Mammary epithelial cell (primary cell): Measurements from ENCODE around the gene ATAD3C.

Experiments
- CTCF ChIP-seq, 2 donors: IDR thresholded peaks in 1 of 2; conservative IDR thresholded peaks in 1 of 2; 2 replicates each; pipeline ENCODE4 v1.5.1; 2011 to 2012; ENCODE audit warnings: inconsistent platforms in 2 of 2, low read length in 2 of 2, mild to moderate bottlenecking in 2 of 2, control low read depth in 1 of 2, low read depth in 1 of 2; ENCODE audit not compliant: insufficient read depth in 1 of 2; ENCODE audit errors: extremely low read depth in 1 of 2
- EZH2 ChIP-seq: IDR thresholded peaks from 2 replicates; pipeline ENCODE4 v1.6.1; 2012; ENCODE audit warnings: low read length, inconsistent platforms, borderline replicate concordance

GRCh38 chr1:1432274-1432950, 17.1 kb upstream of the ATAD3C start:
- TF ChIP-seq CTCF (conservative IDR thresholded peaks at IDR 0.05 in 1 of 2, IDR thresholded peaks at IDR 0.05 in 1 of 2; ENCODE audit: extremely low read depth in 1 of 2, insufficient read depth in 1 of 2, low read depth in 1 of 2, low read length in 2 of 2) (no peak), EZH2 (no peak)
